HEK293 (cell line): ENCODE results near the gene DEDD2.

Experiments used
- CTCF ChIP-seq: fragments of 450-650 bp; formaldehyde crosslinking; IDR thresholded peaks from 2 replicates; pipeline ENCODE4 v1.5.1; 2016; ENCODE audit warnings: missing biosample characterization, missing genetic modification characterization
- PATZ1 ChIP-seq: fragments of 450-650 bp; formaldehyde crosslinking; IDR thresholded peaks from 2 replicates; pipeline ENCODE4 v1.5.1; 2016; ENCODE audit warnings: missing biosample characterization, missing genetic modification characterization
- SP2 ChIP-seq: fragments of 450-650 bp; formaldehyde crosslinking; IDR thresholded peaks from 2 replicates; pipeline ENCODE4 v1.5.1; 2016; ENCODE audit warnings: missing biosample characterization, missing genetic modification characterization
- ZBTB17 ChIP-seq: fragments of 450-650 bp; formaldehyde crosslinking; IDR thresholded peaks from 2 replicates; pipeline ENCODE4 v1.5.1; 2016; ENCODE audit warnings: missing biosample characterization, missing genetic modification characterization
- ZBTB21 ChIP-seq: fragments of 450-650 bp; formaldehyde crosslinking; IDR thresholded peaks from 2 replicates; pipeline ENCODE4 v1.5.1; 2017; ENCODE audit warnings: missing biosample characterization, missing genetic modification characterization
- ZNF155 ChIP-seq: fragments of 450-650 bp; formaldehyde crosslinking; IDR thresholded peaks from 2 replicates; pipeline ENCODE4 v1.5.1; 2016; ENCODE audit warnings: missing biosample characterization, missing genetic modification characterization
- ZNF239 ChIP-seq: fragments of 450-650 bp; formaldehyde crosslinking; IDR thresholded peaks from 2 replicates; pipeline ENCODE4 v1.5.1; 2016; ENCODE audit warnings: missing biosample characterization, missing genetic modification characterization
- ZNF311 ChIP-seq: fragments of 450-650 bp; formaldehyde crosslinking; IDR thresholded peaks from 2 replicates; pipeline ENCODE4 v1.5.1; 2017; ENCODE audit warnings: missing biosample characterization, missing genetic modification characterization, borderline replicate concordance
- ZNF510 ChIP-seq: fragments of 450-650 bp; formaldehyde crosslinking; IDR thresholded peaks from 2 replicates; pipeline ENCODE4 v1.5.1; 2018; ENCODE audit warnings: mild to moderate bottlenecking, missing genetic modification characterization, missing biosample characterization; ENCODE audit not compliant: insufficient replicate concordance
- ZNF529 ChIP-seq: fragments of 450-650 bp; formaldehyde crosslinking; IDR thresholded peaks from 2 replicates; pipeline ENCODE4 v1.5.1; 2017; ENCODE audit warnings: missing genetic modification characterization, missing biosample characterization; ENCODE audit not compliant: insufficient replicate concordance
- ZNF580 ChIP-seq: fragments of 450-650 bp; formaldehyde crosslinking; IDR thresholded peaks from 2 replicates; pipeline ENCODE4 v1.5.1; 2016; ENCODE audit warnings: missing biosample characterization, missing genetic modification characterization
- ZNF639 ChIP-seq: fragments of 450-650 bp; formaldehyde crosslinking; IDR thresholded peaks from 2 replicates; pipeline ENCODE4 v1.5.1; 2016; ENCODE audit warnings: missing biosample characterization, missing genetic modification characterization

- TF ChIP-seq ZNF580 (tag by site-specific recombination) (no peak), ZNF239 (tag by site-specific recombination) (no peak), ZBTB21 (tag by site-specific recombination) (no peak), CTCF (no peak), ZNF639 (tag by site-specific recombination) (no peak), PATZ1 (tag by site-specific recombination) (no peak), ZBTB17 (tag by site-specific recombination) (no peak), ZNF510 (tag by site-specific recombination) (no peak), SP2 (tag by site-specific recombination) (no peak), ZNF155 (tag by site-specific recombination) (no peak), ZNF529 (tag by site-specific recombination) (no peak), ZNF311 (tag by site-specific recombination) (no peak)
These were observed 43.3 kb downstream of the DEDD2 start for GRCh38 chr19:42174188-42174587.
